AG09309 (cell line): ENCODE results near the gene LIF.

Source experiments
- DNase-seq: peaks from one replicate; pipeline ENCODE4 v3.0.0-alpha.2; 2010; ENCODE audit warnings: low read depth
- H3K4me3 ChIP-seq: 2 replicates; pipeline ENCODE4 v1.5.1; 2011; ENCODE audit warnings: mild to moderate bottlenecking, low read depth, low read length, moderate library complexity; ENCODE audit not compliant: control insufficient read depth
- CTCF ChIP-seq: IDR thresholded peaks from 2 replicates; pipeline ENCODE4 v1.5.1; 2011; ENCODE audit warnings: mild to moderate bottlenecking, low read depth, low read length, inconsistent platforms; ENCODE audit not compliant: insufficient read depth, control insufficient read depth; ENCODE audit errors: missing control alignments

LIF gene

DNA sequence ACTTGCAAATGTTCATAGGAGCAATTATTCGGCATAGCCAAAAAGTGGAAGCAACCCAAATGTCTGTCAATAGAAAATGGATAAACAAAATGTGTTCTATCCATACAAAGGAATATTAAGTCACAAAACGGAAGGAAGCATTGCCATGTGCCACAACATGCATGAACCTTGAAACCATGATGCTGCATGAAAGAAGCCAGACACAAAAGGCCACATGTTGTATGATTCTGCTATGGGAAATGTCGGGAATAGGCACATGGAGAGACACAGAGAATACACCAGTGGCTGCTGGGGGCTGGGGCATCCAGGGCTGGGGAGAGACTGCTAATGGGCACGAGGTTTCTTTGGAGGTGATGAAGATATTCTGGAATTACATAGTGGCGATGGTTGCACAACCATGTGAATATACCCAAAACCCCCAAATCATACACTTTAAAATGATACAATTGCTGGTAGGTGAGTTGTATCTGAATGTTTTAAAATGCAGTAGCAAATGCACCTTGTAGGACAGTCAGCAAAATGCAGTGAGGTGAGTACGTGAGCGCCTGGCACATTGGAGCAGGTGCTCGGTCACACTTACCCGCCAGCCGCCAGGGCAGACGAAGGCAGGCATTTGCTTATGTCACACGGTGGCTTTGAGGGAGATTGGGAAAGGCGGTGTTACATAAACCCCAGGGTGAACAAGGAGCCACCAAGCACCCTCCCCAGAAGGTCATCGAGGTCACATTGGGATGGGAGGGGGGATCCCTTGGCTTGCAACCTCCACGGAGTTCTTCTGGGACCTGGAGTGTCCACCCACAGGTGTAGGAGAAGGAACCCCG lies 26.4 kb upstream of the LIF start:
- TF ChIP-seq CTCF, result no peak
- DNase-seq, result no peak
- no peak overlapping the region for H3K4me3 ChIP-seq

DNA sequence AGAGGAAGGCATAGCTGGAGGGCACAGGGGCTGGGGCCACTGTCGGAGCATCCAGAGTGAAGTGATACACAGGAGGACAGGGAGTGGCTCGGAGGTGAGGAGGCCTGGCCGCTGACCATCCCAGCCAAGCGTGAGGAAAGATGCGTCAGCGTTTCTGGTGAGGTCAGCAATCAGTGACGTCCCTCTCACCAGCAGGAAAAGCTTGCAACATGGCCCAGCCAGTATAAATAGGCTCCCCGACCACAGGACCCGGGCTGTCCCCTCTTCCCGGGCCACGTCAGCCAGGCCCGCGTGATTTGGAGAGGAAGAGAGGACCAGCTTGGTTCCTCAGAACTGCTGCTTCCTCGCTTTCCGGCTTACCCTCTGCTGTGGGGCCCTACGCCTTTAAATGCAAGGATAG lies 24.3 kb upstream of the LIF start:
- TF ChIP-seq CTCF, result no peak
- no peak overlapping the region for H3K4me3 ChIP-seq
- DNase-seq, result no peak

DNA sequence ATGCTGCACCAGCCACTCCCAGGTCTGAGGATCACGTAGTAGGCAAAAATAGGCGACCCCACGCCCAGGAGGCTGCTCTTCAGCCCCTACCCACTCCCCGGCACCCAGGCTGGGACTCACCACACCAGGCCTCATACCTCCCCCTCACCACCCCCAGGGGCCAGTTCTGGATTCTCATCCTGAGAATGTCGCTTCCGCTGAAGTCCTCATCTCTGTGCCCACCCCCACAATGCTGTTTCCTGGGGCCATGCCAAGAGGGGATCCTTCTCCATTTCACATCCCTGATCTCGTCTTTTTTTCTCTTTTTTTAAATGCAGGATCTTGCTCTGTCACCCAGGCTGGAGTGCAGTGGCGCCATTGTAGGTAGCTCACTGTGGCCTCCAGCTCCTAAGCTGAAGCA lies 21.8 kb upstream of the LIF start:
- no peak overlapping the region for H3K4me3 ChIP-seq
- TF ChIP-seq CTCF, result no peak
- no peak for DNase-seq

GRCh38 chr22:30267382-30268302 lies 21.1 kb upstream of the LIF start:
- H3K4me3 ChIP-seq, result no peak overlapping the region
- DNase-seq, result no peak
- TF ChIP-seq CTCF, result no peak

DNA sequence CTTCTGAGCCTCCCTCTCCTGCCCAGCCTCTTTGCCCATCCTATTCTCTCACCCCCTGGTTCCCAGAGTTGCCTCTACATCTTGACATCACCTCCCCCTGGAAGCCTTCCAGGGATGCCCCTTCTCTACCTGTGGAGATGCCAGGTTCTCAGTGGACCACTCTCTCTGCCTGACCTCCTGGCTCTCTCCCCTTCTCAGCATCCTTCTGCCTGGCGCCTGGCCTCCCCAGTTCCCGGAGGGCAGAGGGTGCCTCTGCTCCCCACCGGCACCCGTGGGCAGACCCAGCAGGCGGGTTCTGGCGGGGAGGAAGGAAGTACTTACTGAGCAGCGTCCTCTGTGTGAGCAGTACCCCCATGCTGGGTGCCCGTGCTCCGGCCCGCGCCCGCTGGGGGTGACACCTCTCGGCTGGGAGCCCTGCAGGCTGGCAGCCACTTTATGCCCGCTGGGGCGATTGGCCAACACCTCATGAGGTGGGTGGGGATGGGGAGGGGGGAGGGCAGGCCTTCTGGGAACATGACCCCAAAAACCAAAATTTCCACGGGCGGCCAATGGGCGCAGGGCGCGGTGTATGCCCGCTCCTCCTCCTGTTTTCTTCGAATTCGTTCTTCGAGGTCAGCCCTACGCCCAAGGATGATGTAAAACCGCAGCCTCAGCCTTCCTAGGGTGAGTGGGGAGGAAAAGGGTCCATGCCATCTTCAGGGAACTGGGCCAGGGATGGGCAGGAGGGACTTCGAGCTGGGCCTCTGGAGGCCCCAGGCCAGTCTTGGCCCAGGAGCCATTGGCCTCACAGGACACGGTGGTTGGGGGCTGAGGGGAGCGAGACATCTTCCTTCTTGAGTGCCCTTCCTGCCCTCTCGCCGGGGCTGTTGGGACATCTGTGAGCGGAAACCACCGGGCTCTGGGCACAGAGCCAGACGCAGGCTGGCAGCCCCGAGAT lies 20.2 kb upstream of the LIF start, which contains the start of gene OSM:
TSS of gene OSM (minus strand) at position 407 of the 937 bp plus-strand sequence. CDS start at position 355, 52 bp downstream.
- TF ChIP-seq CTCF, result no peak
- H3K4me3 ChIP-seq, result no peak within 1 kb of the TSS
- no peak for DNase-seq

DNA sequence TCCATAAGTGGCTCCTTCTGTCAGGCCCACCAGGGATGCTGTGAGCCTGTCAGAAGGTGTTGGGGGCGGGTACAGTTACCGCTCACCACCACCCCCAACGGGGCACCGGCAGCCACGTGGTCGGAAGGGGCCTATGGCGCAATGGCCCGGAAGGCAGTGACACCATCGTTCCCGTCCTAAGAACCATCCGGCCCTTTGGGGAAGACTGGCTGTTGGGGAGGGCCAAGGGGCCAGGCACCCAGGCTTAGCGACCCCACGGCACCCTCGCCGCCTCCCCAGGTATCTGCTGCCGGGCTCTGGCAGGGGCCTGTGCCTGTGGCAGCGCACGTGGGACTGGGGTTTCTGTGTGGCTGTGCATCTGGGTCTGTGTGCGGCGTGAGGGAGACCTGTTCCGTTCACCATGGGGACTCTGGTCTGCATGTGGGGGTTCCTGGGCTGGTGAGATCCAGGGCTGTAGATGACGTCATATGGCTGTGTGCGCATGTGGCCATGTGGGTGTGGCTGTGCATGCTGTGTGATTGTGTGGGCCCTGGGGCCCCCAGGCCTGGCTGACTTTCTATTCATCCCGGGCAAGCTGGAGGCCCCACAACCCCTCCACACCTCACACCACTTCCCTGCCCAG lies 19.4 kb upstream of the LIF start:
- H3K4me3 ChIP-seq, result no peak overlapping the region
- DNase-seq, result no peak
- no peak for TF ChIP-seq CTCF
